ENCODE data around the gene TYW5.
A peak's percentile ranks its signal among the peaks of the same experiment; 100 is the strongest.

The TYW5 gene

GRCh38 chr2:199984159-199984558, 28.9 kb upstream of the TYW5 start:
- Histone ChIP-seq H3K9me3 (ENCODE audit: insufficient read depth, low read length) (no peaks in the 10 kb centered on the region), H3K4me3 (ENCODE audit: insufficient read length, low read depth) (no peak overlapping the region), H3K9ac (ENCODE audit: insufficient read length, low read depth) (no peak overlapping the region), H3K27me3 (ENCODE audit: insufficient read depth, insufficient read length) (no peaks in the 10 kb centered on the region), H3K36me3 (ENCODE audit: insufficient read depth, insufficient read length, low read length) (no peaks in the 10 kb centered on the region), H3K4me1 (ENCODE audit: insufficient read depth, insufficient read length) (peaks cover 2% of the 10 kb centered on the region)
- no peak for DNase-seq (ENCODE audit: low read depth, low spot score)
- TF ChIP-seq SUZ12 (IDR thresholded peaks at IDR 0.05; ENCODE audit: extremely low read depth, insufficient read depth, insufficient read length) (no peak), YY1 (IDR thresholded peaks at IDR 0.05; ENCODE audit: insufficient read depth, insufficient read length) (no peak), ZNF274 (IDR thresholded peaks at IDR 0.05; ENCODE audit: low read depth, low read length) (no peak)

- no peak overlapping the region for H3K9ac ChIP-seq (ENCODE audit: insufficient read length, low read depth)
These were observed 28.2 kb upstream of the TYW5 start for GRCh38 chr2:199983534-199983933.

GRCh38 chr2:199982126-199982843, 27.0 kb upstream of the TYW5 start:
- Histone ChIP-seq H3K27me3 (ENCODE audit: insufficient read depth, insufficient read length) (no peaks in the 10 kb centered on the region), H3K9ac (ENCODE audit: insufficient read length, low read depth) (no peak overlapping the region), H3K4me3 (ENCODE audit: insufficient read length, low read depth) (no peak overlapping the region), H3K4me1 (ENCODE audit: insufficient read depth, insufficient read length) (peaks cover 2% of the 10 kb centered on the region), H3K36me3 (ENCODE audit: insufficient read depth, insufficient read length, low read length) (no peaks in the 10 kb centered on the region), H3K9me3 (ENCODE audit: insufficient read depth, low read length) (no peaks in the 10 kb centered on the region)
- no peak for DNase-seq (ENCODE audit: low read depth, low spot score)
- no peak for TF ChIP-seq SUZ12 (IDR thresholded peaks at IDR 0.05; ENCODE audit: extremely low read depth, insufficient read depth, insufficient read length)
- TF ChIP-seq ZNF274 (IDR thresholded peaks at IDR 0.05; ENCODE audit: low read depth, low read length): no peak
- TF ChIP-seq YY1 (IDR thresholded peaks at IDR 0.05; ENCODE audit: insufficient read depth, insufficient read length): no peak

More at GRCh38 chr2:199983534-199983933, 28.2 kb upstream of the TYW5 start:
- no peaks in the 10 kb centered on the region for H3K9me3 ChIP-seq (ENCODE audit: insufficient read depth, low read length)
- TF ChIP-seq YY1 (IDR thresholded peaks at IDR 0.05; ENCODE audit: insufficient read depth, insufficient read length): no peak
- no peak for TF ChIP-seq SUZ12 (IDR thresholded peaks at IDR 0.05; ENCODE audit: extremely low read depth, insufficient read depth, insufficient read length)
- no peak for TF ChIP-seq ZNF274 (IDR thresholded peaks at IDR 0.05; ENCODE audit: low read depth, low read length)
- no peak for DNase-seq (ENCODE audit: low read depth, low spot score)
- no peaks in the 10 kb centered on the region for H3K27me3 ChIP-seq (ENCODE audit: insufficient read depth, insufficient read length)
- H3K36me3 ChIP-seq (ENCODE audit: insufficient read depth, insufficient read length, low read length): no peaks in the 10 kb centered on the region
- no peak overlapping the region for H3K4me3 ChIP-seq (ENCODE audit: insufficient read length, low read depth)
- H3K4me1 ChIP-seq (ENCODE audit: insufficient read depth, insufficient read length): peaks cover 2% of the 10 kb centered on the region

GRCh38 chr2:199979832-199980628, 24.7 kb upstream of the TYW5 start:
- Histone ChIP-seq H3K4me3 (ENCODE audit: insufficient read length, low read depth) (no peak overlapping the region), H3K9ac (ENCODE audit: insufficient read length, low read depth) (peak overlapping the region; percentile 65), H3K4me1 (ENCODE audit: insufficient read depth, insufficient read length) (peaks cover 2% of the 10 kb centered on the region), H3K36me3 (ENCODE audit: insufficient read depth, insufficient read length, low read length) (no peaks in the 10 kb centered on the region), H3K9me3 (ENCODE audit: insufficient read depth, low read length) (no peaks in the 10 kb centered on the region), H3K27me3 (ENCODE audit: insufficient read depth, insufficient read length) (no peaks in the 10 kb centered on the region)
- DNase-seq (ENCODE audit: low read depth, low spot score): peak; percentile 73
- TF ChIP-seq YY1 (IDR thresholded peaks at IDR 0.05; ENCODE audit: insufficient read depth, insufficient read length) (no peak), ZNF274 (IDR thresholded peaks at IDR 0.05; ENCODE audit: low read depth, low read length) (no peak), SUZ12 (IDR thresholded peaks at IDR 0.05; ENCODE audit: extremely low read depth, insufficient read depth, insufficient read length) (no peak)

- Histone ChIP-seq H3K9ac (ENCODE audit: insufficient read length, low read depth) (peak overlapping the region; percentile 65), H3K4me1 (ENCODE audit: insufficient read depth, insufficient read length) (peaks cover 2% of the 10 kb centered on the region), H3K36me3 (ENCODE audit: insufficient read depth, insufficient read length, low read length) (peaks cover 3% of the 10 kb centered on the region), H3K9me3 (ENCODE audit: insufficient read depth, low read length) (no peaks in the 10 kb centered on the region), H3K4me3 (ENCODE audit: insufficient read length, low read depth) (no peak overlapping the region), H3K27me3 (ENCODE audit: insufficient read depth, insufficient read length) (no peaks in the 10 kb centered on the region)
- TF ChIP-seq YY1 (IDR thresholded peaks at IDR 0.05; ENCODE audit: insufficient read depth, insufficient read length): no peak
- TF ChIP-seq ZNF274 (IDR thresholded peaks at IDR 0.05; ENCODE audit: low read depth, low read length): no peak
- no peak for TF ChIP-seq SUZ12 (IDR thresholded peaks at IDR 0.05; ENCODE audit: extremely low read depth, insufficient read depth, insufficient read length)
- no peak for DNase-seq (ENCODE audit: low read depth, low spot score)
These were observed 24.1 kb upstream of the TYW5 start for GRCh38 chr2:199979398-199979797.

GRCh38 chr2:199977984-199978415, 22.7 kb upstream of the TYW5 start:
- H3K36me3 ChIP-seq (ENCODE audit: insufficient read depth, insufficient read length, low read length): peaks cover 6% of the 10 kb centered on the region
- no peaks in the 10 kb centered on the region for H3K4me1 ChIP-seq (ENCODE audit: insufficient read depth, insufficient read length)
- no peak for DNase-seq (ENCODE audit: low read depth, low spot score)
- no peak for TF ChIP-seq ZNF274 (IDR thresholded peaks at IDR 0.05; ENCODE audit: low read depth, low read length)
- no peak for TF ChIP-seq YY1 (IDR thresholded peaks at IDR 0.05; ENCODE audit: insufficient read depth, insufficient read length)
- no peak for TF ChIP-seq SUZ12 (IDR thresholded peaks at IDR 0.05; ENCODE audit: extremely low read depth, insufficient read depth, insufficient read length)
- no peak overlapping the region for H3K9ac ChIP-seq (ENCODE audit: insufficient read length, low read depth)
- no peaks in the 10 kb centered on the region for H3K9me3 ChIP-seq (ENCODE audit: insufficient read depth, low read length)
- H3K4me3 ChIP-seq (ENCODE audit: insufficient read length, low read depth): no peak overlapping the region
- no peaks in the 10 kb centered on the region for H3K27me3 ChIP-seq (ENCODE audit: insufficient read depth, insufficient read length)

GRCh38 chr2:199975273-199975895, 20.1 kb upstream of the TYW5 start:
- no peak for TF ChIP-seq YY1 (IDR thresholded peaks at IDR 0.05; ENCODE audit: insufficient read depth, insufficient read length)
- H3K27me3 ChIP-seq (ENCODE audit: insufficient read depth, insufficient read length): no peaks in the 10 kb centered on the region
- DNase-seq (ENCODE audit: low read depth, low spot score): no peak

More at GRCh38 chr2:199975273-199975895, 20.1 kb upstream of the TYW5 start:
- no peak overlapping the region for H3K4me3 ChIP-seq (ENCODE audit: insufficient read length, low read depth)
- peaks cover 6% of the 10 kb centered on the region for H3K36me3 ChIP-seq (ENCODE audit: insufficient read depth, insufficient read length, low read length)
- H3K9ac ChIP-seq (ENCODE audit: insufficient read length, low read depth): no peak overlapping the region
- H3K9me3 ChIP-seq (ENCODE audit: insufficient read depth, low read length): no peaks in the 10 kb centered on the region
- H3K4me1 ChIP-seq (ENCODE audit: insufficient read depth, insufficient read length): no peaks in the 10 kb centered on the region

Measured in NT2/D1 (cell line).